Activated CD4-positive, CD25-positive, alpha-beta regulatory T cell treated with anti-CD3 and anti-CD28 coated beads, Interleukin-2, amount 50 U/mL, for 24 hours (primary cell): ENCODE measurements around the gene NDUFB10.
"Not testable (repeated sequence)": the region's sequence is repeated elsewhere in the genome, so short reads cannot be mapped to it uniquely, and the experiment has no call there.

Experiments used
- ATAC-seq, 2 donors: fragments of 150-1000 bp; cut with Tn5 transposase; one replicate each; pipeline ENCODE4 v1.10.0; 2021; ENCODE audit warnings: mild to moderate bottlenecking in 1 of 2, moderate library complexity in 1 of 2

Gene NDUFB10

DNA sequence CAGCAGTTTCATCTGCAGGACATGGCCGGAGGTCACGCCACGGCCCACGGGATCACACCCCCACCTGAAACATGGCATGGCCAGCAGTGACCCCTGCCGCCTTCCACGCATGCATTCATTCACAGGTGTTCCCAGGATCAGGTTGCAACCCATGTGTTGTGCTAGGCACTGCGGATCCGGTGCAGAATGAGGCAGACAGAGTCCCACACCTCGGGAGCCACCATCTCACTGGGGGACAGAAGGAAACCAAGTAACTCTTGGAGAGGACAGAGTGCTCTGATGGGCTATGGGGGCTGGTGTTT lies 12.0 kb upstream of the NDUFB10 start:
- no peak for ATAC-seq

DNA sequence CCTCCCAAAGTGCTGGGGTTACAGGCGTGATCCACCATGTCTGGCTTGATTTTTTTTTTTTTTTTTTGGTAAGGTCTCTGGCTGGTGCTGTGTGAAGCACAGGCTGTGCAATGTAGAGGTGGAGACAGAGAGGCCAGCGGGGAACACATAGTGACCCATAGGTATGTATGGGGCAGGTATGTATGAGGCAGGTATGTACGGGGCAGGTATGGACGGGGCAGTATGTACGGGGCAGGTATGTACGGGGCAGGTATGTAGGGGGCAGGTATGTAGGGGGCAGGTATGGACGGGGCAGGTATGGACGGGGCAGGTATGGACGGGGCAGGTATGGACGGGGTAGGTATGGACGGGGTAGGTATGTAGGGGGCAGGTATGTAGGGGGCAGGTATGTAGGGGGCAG lies 9.8 kb upstream of the NDUFB10 start:
- no peak for ATAC-seq

DNA sequence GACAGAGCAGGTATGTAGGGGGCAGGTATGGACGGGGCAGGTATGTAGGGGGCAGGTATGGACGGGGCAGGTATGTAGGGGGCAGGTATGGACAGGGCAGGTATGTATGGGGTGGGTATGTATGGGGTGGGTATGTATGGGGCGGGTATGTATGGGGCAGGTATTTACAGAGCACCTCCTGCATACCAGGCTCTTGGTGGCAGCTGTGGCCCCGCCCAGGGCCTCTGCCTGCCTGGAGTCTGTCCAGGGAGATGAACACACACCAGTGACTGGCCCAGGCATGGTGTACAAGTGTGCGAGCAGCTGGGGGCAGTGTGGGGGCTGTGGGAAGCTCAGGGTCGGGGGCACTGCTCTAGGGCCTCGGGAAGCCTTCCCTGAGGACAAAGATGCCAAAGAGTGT lies 9.3 kb upstream of the NDUFB10 start:
- ATAC-seq, result no peak

DNA sequence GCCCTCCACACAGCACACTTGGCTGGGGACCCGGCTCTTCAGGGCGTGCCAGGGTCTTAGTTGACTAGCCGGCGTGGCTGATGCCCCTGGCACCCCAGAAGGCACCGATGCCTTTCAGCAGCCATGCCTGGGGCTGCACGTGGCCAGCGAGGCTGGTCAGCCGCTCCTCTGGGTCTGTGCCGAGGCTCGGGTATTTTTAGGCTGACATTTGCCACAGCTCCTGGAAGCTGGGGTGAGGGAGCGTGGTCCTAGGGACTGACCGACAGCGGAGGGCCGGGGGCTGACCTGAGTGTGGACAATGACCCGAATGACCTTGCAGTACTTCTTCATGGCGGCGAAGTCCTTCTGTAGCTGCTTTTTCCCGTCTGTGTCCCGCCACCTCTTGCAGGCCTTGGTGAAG lies 8.8 kb upstream of the NDUFB10 start:
- ATAC-seq, result no peak

DNA sequence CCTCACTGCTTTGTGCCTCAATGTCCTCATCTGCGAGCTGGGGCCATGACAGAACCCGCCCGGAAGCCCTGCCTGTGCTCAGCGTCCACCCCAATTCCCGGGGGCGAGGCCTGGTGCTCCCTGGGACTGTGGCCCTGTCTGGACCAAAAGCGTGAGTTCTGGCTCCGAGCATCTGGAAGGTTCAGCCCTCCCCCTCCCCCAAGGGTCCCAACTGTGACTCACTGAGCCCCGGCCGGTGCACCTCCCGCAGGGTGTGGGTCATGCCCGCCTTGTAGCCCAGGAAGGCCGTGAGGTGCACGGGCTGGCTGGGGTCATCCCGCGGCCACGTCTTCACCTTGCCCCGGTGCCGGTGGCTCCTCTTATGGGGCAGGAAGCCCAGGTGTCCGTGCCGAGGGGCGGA lies 5.6 kb upstream of the NDUFB10 start:
- no peak for ATAC-seq

DNA sequence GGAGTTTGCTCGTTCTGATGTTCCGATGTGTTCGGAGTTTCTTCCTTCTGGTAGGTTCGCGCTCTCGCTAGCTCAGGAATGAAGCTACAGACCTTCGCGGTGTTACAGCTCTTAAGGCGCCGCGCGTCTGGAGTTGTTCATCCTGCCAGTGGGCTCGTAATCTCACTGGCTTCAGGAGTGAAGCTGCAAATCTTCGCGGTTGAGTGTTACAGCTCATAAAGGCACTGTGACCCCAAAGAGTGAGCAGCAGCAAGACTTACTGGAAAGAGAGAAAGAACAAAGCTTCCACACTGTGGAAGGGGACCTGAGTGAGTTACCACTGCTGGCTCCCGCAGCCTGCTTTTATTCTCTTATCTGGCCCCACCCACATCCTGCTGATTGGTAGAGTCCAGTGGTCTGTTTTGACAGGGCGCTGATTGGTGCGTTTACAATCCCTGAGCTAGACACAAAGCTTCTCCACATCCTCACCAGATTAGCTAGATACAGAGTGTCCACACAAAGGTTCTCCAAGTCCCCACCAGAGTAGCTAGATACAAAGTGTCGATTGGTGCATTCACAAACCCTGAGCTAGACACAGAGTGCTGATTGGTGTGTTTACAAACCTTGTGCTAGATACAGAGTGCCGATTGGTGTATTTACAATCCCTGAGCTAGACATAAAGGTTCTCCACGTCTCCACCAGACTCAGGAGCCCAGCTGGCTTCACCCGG lies 1.8 kb upstream of the NDUFB10 start:
- not testable (repeated sequence) for ATAC-seq

DNA sequence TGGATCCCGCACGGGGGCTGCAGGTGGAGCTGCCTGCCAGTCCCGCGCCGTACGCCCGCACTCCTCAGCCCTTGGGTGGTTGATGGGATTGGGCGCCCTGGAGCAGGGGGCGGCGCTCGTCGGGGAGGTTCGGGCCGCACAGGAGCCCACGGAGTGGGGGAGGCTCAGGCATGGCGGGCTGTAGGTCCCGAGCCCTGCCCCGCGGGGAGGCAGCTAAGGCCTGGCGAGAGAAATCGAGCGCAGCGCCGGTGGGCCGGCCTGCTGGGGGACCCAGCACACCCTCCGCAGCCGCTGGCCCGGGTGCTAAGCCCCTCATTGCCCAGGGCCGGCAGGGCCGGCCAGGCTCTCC lies 1.2 kb upstream of the NDUFB10 start:
- not testable (repeated sequence) for ATAC-seq

DNA sequence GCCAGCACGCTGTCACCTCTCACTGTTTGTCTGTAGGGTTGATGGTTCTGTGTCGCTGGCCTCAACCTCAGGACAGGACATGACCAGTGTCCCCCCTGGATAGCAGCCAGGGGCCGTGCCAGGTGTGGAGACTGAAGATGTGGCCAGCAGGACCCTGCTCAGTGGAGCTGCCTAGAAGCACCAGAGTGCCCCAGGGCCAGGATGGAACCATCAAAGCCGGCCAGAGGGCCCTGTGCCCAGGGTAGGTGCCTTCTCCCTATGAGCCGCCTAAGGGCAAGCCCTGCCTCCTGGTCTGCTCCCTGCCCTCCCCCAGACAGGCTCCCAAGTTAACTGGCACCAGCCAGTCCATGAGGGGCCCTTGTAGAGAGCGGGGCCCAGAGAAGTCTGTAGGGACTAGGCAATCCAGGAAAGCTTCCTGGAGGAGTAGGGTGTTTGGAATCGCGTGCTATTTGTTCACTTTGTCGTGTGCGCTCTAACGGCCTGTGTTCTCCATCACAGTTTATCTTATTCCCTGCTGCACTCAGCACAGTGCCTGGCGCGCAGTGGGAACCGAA lies 546 bp upstream of the NDUFB10 start:
- ATAC-seq, result no peak

DNA sequence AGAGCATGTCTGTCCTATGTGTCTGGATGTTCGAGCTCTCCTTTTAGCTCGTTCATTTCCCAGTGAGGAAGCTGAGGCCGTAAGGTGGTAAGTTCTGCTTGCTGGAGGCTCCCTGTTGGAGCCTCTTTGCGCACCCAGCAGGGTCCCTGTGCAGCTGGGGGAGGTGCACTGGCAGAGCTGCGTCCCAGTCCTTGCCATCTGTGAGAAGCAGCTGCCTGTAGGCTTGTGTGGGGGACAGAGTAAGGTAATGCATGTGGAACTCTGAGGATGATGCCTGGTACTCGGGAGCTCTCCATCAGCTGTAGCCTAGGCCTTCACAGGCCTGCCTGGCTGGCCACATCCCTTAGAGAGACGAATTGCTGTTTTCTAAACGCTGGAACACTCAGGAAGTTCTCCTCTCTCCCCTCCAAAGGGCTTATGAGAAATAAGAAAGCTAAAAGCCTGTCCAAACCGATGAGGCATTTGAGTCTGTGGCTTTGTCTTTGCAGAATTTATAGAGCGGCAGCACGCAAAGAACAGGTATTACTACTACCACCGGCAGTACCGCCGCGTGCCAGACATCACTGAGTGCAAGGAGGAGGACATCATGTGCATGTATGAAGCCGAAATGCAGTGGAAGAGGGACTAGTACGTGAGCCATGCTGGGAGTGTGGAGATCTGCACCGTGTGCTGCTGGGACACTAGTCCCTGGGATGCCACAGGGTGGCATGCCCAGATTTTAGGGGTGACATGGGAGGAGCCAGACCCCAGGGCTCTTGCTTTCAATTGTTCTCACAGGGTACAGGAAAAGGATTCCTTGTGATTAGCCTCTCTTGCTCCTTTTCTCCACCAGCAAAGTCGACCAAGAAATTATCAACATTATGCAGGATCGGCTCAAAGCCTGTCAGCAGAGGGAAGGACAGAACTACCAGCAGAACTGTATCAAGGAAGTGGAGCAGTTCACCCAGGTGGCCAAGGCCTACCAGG lies 1.6 kb downstream of the NDUFB10 start:
- peak; percentile 4 to 12 for ATAC-seq

DNA sequence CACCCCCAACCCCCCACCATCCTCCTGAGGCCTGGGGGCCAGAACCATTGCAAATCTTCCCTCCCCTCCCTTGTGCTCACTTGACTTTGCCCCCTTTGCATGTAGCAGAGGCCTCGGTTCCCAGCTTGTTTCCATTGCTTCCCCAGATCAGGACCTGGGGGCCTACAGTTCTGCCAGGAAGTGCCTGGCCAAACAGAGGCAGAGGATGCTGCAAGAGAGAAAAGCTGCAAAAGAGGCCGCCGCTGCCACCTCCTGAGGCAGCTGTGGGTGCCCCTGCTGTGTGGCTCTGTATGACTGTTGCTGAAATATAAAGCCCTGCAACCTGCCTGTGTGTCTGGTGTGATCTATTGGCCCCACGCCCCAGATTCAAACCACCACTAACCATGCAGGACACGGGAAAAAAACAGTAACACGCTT lies 2.3 kb downstream of the NDUFB10 start:
- no peak for ATAC-seq

DNA sequence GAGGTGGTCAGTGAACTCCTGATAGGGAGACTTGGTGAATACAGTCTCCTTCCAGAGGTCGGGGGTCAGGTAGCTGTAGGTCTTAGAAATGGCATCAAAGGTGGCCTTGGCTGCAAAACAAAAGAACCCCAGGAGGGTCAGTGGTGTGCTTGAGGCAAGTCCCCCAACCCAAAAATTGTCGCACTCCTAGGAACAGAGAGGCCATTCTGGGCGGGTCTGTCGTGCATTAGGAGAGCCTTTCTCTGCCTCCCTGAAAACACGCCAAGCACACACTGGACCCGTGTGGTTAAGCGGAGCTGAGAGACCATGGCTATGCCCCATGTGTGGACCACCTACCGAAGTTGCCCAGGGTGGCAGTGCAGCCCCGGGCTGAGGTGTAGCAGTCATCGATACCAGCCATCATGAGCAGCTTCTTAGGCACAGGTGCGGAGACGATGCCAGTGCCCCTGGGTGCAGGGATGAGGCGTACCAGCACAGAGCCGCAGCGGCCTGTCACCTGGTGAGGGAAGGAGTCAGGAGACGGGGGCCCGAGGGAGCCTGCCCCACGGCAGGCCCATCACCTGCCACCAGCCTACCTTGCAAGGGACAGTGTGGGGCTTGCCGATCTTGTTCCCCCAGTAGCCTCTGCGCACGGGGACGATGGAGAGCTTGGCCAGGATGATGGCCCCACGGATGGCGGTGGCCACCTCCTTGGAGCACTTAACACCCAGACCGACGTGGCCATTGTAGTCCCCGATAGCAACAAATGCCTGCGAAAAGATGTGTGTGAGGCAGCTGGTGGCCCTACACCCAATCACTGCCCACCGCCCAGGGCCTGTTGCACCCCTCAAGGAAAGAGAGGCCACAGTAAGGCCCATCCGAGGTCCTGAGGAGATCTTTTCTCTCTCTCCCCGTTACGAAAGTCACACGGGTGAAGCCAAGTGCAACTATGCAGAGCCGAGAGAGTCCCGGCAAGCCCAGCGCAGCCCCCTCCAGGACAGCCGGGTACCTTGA lies 3.1 kb downstream of the NDUFB10 start:
- ATAC-seq, result not testable (repeated sequence)

DNA sequence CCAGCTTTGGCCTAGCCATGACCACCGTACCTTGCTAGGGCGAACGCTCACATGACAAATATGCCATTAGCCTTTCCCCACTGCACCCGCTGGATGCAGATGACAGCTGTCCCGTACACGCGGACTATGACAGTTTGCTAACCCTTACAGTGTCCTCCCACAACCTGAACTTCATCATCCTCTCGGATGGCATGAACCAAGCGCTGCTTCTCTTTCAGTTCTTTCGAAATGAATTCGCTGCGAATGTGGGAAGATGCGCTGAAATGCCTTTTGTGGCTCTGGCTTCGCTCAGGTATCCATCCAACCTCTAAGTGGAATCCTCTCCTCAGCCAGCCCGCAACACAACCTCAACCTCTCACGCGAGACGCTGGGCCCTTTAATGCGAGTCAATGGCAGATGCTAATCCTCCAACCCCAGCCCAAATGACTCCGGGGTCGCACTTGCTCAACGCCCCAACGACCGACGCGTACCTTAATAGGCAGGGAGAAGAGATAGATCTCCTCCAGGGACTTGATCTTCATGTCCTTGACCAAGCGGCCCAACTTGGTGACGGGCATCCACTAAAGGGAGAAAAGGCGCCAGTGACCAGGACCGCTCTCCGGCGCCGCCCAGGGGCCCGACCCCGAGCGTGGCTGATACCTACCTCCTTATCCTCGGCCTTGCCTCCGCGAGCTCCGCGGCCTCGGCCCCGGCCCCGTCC lies 4.6 kb downstream of the NDUFB10 start:
- peak in 1 of 2 donors; percentile 7 for ATAC-seq

DNA sequence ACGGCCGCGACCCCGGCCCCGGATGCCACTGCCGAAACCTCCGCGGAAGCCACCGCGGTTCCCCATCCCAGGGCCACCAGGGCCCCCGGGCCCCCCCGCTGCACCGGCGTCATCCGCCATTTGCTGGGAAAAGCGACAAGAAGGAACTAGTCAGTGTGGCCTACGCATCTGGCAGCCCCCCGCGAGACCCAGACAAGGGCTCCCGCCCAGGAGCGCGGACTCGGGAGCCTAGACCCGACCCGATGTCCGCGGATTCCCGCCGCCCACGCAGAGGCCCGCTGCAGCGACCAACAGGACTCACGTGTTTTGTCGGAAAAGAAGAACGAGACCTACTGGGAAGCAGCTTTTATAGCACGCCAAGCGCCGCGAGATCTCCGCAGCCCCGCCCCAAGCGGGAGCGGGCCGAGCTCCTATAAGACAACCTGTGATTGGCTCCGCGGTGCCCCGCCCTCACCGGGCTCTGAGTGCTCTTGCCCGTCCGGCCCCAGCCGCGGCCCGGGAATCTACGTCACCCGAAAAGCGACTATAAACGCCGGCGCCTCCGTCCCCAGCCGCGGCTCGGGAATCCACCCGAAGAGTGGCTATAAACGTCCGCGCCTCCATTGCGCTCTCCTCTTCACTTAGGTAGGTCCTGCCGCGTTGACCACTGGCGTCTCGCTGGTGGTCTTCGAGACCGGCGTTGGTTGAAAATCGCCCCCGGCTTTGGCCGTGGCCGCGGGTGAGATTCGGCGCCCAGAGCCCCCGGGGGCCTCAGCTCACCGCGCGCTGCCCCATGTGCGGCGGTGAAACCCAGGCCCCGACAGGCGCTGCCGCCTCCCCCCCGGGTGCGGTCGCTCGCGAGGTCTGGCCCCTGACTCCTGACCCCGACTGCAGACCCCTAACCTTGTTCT lies 5.4 kb downstream of the NDUFB10 start, which contains the start of gene RPS2:
RPS2 (minus strand) TSS at position 321 of the 890 bp plus-strand sequence; CDS start at position 120, 201 bp downstream.
- peak; percentile 84 to 87 for ATAC-seq

DNA sequence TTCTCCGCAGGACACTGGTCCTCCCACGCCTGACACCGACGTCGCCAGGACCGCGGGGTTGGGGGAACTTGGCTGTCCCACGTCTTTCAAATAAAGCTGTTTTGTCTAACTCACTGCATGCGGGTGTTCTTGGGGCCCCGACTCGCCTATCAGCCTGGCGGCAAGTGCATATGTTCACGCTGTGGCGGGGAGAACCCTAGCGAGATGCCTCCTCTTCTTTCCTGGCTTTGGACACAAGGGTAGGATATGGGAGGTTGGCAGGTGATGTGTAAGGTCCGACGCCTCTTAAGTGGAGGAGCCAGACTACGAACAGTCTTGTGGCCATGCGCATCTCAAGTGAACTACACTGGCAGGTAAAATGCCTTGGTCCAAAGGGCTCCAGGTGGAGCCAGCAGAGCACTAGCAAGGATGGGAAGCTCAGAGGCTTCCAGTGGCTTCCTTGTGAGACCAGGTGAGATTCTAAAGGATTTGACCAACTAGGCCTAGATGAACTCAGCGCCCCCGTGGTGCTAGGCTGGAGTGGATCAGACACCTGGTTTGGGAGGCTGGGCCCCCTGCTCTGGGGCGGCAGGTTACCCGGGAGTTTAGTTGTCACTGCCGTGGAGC lies 6.2 kb downstream of the NDUFB10 start:
- ATAC-seq, result no peak

DNA sequence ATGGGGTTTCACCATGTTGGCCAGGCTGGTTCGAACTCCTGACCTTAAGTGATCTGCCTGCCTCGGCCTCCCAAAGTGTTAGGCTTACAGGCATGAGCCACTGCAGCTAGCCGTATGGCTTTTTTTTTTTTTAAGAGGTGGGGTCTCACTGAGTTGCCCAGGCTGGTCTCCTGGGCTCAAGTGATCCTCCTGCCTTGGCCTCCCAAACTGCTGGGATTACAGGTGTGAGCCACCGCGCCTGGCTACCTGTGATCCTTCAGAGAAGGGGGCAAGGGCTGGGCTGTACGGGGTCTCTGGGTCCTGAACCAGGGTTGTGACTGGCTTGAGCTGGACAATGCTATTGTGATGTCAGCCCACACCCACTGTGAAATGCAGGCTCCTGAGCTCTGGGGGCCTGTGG lies 7.1 kb downstream of the NDUFB10 start, which contains the start of gene RNF151:
RNF151 (plus strand) TSS at position 397 of the 400 bp plus-strand sequence. CDS start 26 bp downstream, outside the sequence.
- ATAC-seq, result no peak

DNA sequence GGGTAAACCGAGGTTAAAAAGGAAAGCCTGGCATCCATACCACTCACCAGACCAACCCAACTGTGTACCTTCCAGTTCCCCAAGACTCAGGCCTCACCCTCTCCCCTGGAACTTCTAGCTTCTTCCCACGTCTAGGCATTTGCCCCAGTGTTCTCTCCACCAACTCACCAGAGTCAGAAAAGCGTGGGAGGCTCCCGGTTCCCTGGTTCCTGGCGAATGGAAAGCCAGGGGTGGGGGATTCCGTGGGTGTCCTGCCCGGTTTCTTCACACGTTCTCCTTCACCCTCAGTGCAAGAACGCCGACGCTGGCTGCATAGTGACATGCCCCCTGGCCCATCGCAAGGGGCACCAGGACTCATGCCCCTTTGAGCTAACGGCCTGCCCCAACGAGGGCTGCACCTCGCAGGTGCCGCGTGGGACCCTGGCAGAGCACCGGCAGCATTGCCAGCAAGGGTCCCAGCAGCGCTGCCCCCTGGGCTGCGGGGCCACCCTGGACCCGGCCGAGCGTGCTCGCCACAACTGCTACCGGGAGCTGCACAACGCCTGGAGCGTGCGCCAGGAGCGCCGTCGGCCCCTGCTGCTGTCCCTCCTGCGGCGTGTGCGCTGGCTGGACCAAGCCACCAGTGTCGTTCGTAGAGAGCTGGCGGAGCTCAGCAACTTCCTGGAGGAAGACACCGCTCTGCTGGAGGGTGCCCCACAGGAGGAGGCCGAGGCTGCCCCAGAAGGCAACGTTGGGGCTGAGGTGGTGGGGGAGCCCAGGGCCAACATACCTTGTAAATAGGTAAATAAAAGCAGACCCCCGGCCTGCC lies 9.0 kb downstream of the NDUFB10 start:
- ATAC-seq, result no peak

DNA sequence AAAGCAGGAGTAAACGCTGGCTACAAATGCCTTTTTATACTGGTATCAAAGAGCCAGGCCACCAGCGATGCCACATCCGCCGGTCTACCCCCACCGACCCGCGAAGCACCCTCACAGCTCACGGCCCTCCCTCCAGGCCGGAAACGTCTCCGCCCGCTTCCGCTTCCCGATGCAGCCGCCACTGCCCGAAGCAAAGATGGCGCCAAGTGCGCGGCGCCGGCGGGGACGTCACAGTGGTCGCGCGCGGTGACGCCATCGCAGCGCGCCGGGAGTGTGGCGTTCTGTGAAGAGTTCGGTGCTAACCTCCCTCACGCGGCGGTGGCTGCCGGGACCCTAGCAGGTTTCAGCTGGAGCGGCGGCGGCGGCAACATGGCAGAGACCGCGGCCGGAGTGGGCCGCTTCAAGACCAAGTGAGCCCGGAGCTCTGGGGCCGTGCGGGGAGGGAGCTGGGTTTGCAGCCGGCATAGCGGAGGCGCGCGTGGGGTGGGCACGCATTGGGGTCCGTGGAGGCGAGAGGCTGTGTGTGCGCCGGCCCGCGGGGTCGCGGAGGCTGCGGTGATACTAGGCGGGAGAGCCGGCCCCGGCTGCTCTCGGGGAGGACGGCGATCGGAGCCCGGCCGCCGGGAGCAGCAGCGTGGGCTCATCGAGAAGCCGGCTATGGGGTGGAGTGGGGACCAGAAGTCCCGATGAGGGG lies 12.6 kb downstream of the NDUFB10 start, which contains the start of gene TBL3:
TBL3 (plus strand) TSS at position 258 of the 694 bp plus-strand sequence; CDS start at position 370, 112 bp downstream.
- peak; percentile 96 to 97 for ATAC-seq

DNA sequence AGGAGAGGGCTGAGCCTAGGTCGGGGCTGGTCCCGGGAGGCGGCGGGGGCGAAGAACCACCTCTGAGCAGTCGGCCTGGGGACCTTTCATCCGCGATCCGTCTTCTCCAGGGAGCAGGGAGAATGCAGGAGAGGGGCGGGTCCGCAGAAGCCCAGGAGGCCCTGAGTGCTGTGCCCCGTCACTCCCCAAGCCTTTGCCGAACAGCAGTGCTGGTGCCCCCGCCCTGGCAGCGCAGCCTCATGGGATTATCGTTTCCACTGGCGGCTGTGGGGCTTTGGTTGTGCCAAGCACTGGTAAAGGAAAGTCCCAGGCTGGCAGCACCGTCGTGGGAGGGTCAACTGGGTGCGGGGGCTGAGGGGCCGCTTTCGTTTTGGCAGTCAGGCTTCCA lies 13.1 kb downstream of the NDUFB10 start:
- peak in 1 of 2 donors; percentile 6 for ATAC-seq
